DOHH2 (cell line): ENCODE data around the gene RAB38.

Experiments used
- EZH2phosphoT487 ChIP-seq: fragments of 200-600 bp; sonication (generic); IDR thresholded peaks from 2 replicates; pipeline ENCODE4 v1.6.1; 2017; ENCODE audit warnings: borderline replicate concordance, mild to moderate bottlenecking, antibody characterized with exemption, low read length, moderate library complexity, mixed read lengths
- TF ChIP-seq, protein P1 (sequence below): fragments of 200-600 bp; sonication (generic); IDR thresholded peaks from one replicate; pipeline ENCODE4 v1.5.1; 2014; ENCODE audit warnings: antibody characterized with exemption, mild to moderate bottlenecking, low read depth, low read length; ENCODE audit not compliant: poor library complexity, severe bottlenecking

DNA sequence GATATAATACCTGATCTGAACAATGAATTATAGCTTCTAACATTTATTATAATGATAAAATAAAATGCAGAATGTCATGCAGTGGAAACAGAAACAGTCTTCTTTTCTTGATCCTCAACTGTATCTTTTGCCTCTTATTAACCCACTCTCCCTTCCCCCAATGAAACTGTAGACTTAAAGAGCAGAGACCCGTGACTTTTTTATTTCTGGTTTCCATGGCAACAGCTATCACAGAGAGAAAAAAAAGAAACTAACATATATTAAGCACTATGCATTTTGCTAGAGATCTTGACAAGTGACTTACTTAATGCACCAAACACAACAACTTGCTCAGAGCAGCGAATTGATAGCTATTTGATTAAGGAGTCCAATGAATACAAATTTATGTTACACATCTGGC is 69.3 kb downstream of the RAB38 start:
- TF ChIP-seq, protein P1, sequence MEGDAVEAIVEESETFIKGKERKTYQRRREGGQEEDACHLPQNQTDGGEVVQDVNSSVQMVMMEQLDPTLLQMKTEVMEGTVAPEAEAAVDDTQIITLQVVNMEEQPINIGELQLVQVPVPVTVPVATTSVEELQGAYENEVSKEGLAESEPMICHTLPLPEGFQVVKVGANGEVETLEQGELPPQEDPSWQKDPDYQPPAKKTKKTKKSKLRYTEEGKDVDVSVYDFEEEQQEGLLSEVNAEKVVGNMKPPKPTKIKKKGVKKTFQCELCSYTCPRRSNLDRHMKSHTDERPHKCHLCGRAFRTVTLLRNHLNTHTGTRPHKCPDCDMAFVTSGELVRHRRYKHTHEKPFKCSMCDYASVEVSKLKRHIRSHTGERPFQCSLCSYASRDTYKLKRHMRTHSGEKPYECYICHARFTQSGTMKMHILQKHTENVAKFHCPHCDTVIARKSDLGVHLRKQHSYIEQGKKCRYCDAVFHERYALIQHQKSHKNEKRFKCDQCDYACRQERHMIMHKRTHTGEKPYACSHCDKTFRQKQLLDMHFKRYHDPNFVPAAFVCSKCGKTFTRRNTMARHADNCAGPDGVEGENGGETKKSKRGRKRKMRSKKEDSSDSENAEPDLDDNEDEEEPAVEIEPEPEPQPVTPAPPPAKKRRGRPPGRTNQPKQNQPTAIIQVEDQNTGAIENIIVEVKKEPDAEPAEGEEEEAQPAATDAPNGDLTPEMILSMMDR: no peak
- TF ChIP-seq EZH2phosphoT487: no peak
